ENCODE data around the gene MZF1. TPM values are rescaled to one million over a fixed set of nuclear protein-coding genes. Genes with fewer than 3 reads are reported as not detected.

The MZF1 gene
- total RNA-seq, 2 donors from 2014 or later: 15.0 to 18.6 TPM

- Mint-ChIP-seq H3K27ac (no peak overlapping the region), H3K27me3 (ENCODE audit: low read depth) (peaks cover 5% of the 10 kb centered on the region)
- peak; percentile 43 to 46 for DNase-seq
Measured at GRCh38 chr19:58563034-58563573, 10.0 kb downstream of the MZF1 start.

GRCh38 chr19:58562122-58563033, 10.8 kb downstream of the MZF1 start:
- H3K4me1 Mint-ChIP-seq (ENCODE audit: low read depth): peaks cover 50% of the 10 kb centered on the region
- peaks cover 6 to 12% of the 10 kb centered on the region in 2 donors for H3K36me3 Mint-ChIP-seq (ENCODE audit: insufficient read depth in 2 of 2)
- peaks cover 5% of the 10 kb centered on the region for H3K27me3 Mint-ChIP-seq (ENCODE audit: low read depth)
- peak overlapping the region; percentile 89 to 90 for H3K4me3 Mint-ChIP-seq
- H3K27ac Mint-ChIP-seq: no peak overlapping the region
- DNase-seq: peak; percentile 60 to 67
- ATAC-seq (replicated peaks in 1 of 2): peak in 1 of 2 donors; percentile 21
- no peaks in the 10 kb centered on the region for H3K9me3 Mint-ChIP-seq

More at GRCh38 chr19:58563034-58563573, 10.0 kb downstream of the MZF1 start:
- no peaks in the 10 kb centered on the region for H3K9me3 Mint-ChIP-seq
- no peak for ATAC-seq (replicated peaks in 1 of 2)
- peak overlapping the region; percentile 89 to 90 for H3K4me3 Mint-ChIP-seq
- peaks cover 48% of the 10 kb centered on the region for H3K4me1 Mint-ChIP-seq (ENCODE audit: low read depth)
- H3K36me3 Mint-ChIP-seq (ENCODE audit: insufficient read depth in 2 of 2): peaks cover 2 to 5% of the 10 kb centered on the region in 2 donors

- Mint-ChIP-seq H3K4me3 (peak overlapping the region; percentile 89 to 90), H3K27ac (no peak overlapping the region), H3K27me3 (ENCODE audit: low read depth) (peaks cover 5% of the 10 kb centered on the region), H3K4me1 (ENCODE audit: low read depth) (peaks cover 59% of the 10 kb centered on the region), H3K36me3 (ENCODE audit: insufficient read depth in 2 of 2) (peaks cover 7 to 12% of the 10 kb centered on the region in 2 donors), H3K9me3 (no peaks in the 10 kb centered on the region)
- DNase-seq (no peak), ATAC-seq (replicated peaks in 1 of 2) (no peak)
Measured at GRCh38 chr19:58561373-58562121, 11.6 kb downstream of the MZF1 start.

- H3K27me3 Mint-ChIP-seq (ENCODE audit: low read depth): peaks cover 5% of the 10 kb centered on the region
- H3K9me3 Mint-ChIP-seq: no peaks in the 10 kb centered on the region
- H3K4me1 Mint-ChIP-seq (ENCODE audit: low read depth): peaks cover 61% of the 10 kb centered on the region
- DNase-seq: no peak
- ATAC-seq (replicated peaks in 1 of 2): no peak
- no peak overlapping the region for H3K27ac Mint-ChIP-seq
- H3K36me3 Mint-ChIP-seq (ENCODE audit: insufficient read depth in 2 of 2): peaks cover 10 to 11% of the 10 kb centered on the region in 2 donors
- peak overlapping the region; percentile 89 to 99 for H3K4me3 Mint-ChIP-seq
Measured at GRCh38 chr19:58560921-58561320, 12.2 kb downstream of the MZF1 start.

GRCh38 chr19:58560007-58560887, 12.9 kb downstream of the MZF1 start:
- H3K36me3 Mint-ChIP-seq (ENCODE audit: insufficient read depth in 2 of 2): peaks cover 10 to 11% of the 10 kb centered on the region in 2 donors
- no peak for DNase-seq
- H3K9me3 Mint-ChIP-seq: no peaks in the 10 kb centered on the region

GRCh38 chr19:58559275-58560006, 13.7 kb downstream of the MZF1 start:
- Mint-ChIP-seq H3K9me3 (no peaks in the 10 kb centered on the region), H3K4me3 (peak overlapping the region; percentile 96 to 99), H3K27me3 (ENCODE audit: low read depth) (peaks cover 5% of the 10 kb centered on the region), H3K4me1 (ENCODE audit: low read depth) (peaks cover 70% of the 10 kb centered on the region), H3K36me3 (ENCODE audit: insufficient read depth in 2 of 2) (peaks cover 10 to 11% of the 10 kb centered on the region in 2 donors), H3K27ac (peak overlapping the region; percentile 99)
- ATAC-seq (replicated peaks in 1 of 2) (peak; percentile 27 to 35), DNase-seq (peak; percentile 86 to 88)

More at GRCh38 chr19:58560007-58560887, 12.9 kb downstream of the MZF1 start:
- Mint-ChIP-seq H3K4me1 (ENCODE audit: low read depth) (peaks cover 67% of the 10 kb centered on the region), H3K27ac (peak overlapping the region; percentile 99), H3K4me3 (peak overlapping the region; percentile 96 to 99), H3K27me3 (ENCODE audit: low read depth) (peaks cover 5% of the 10 kb centered on the region)
- no peak for ATAC-seq (replicated peaks in 1 of 2)

- ATAC-seq (replicated peaks in 1 of 2) (peak; percentile 70 to 72), DNase-seq (peak; percentile 100)
- Mint-ChIP-seq H3K9me3 (no peaks in the 10 kb centered on the region), H3K4me3 (peak overlapping the region; percentile 96 to 99), H3K4me1 (ENCODE audit: low read depth) (peaks cover 72% of the 10 kb centered on the region), H3K27me3 (ENCODE audit: low read depth) (peaks cover 5% of the 10 kb centered on the region), H3K27ac (peak overlapping the region; percentile 99), H3K36me3 (ENCODE audit: insufficient read depth in 2 of 2) (peaks cover 13 to 15% of the 10 kb centered on the region in 2 donors)
Measured at GRCh38 chr19:58558623-58559274, 14.4 kb downstream of the MZF1 start.

GRCh38 chr19:58558066-58558622, 15.0 kb downstream of the MZF1 start, which contains the start of gene UBE2M:
Gene UBE2M (minus strand): TSS chr19:58558611. CDS start chr19:58558381, 230 bp downstream.
- H3K27ac Mint-ChIP-seq: peak within 1 kb of the TSS; percentile 99
- H3K4me1 Mint-ChIP-seq (ENCODE audit: low read depth): peaks cover 72% of the 10 kb centered on the region
- DNase-seq: peak in 1 of 2 donors; percentile 85
- H3K36me3 Mint-ChIP-seq (ENCODE audit: insufficient read depth in 2 of 2): peaks cover 15% of the 10 kb centered on the region in 2 donors
- H3K4me3 Mint-ChIP-seq: peak within 1 kb of the TSS; percentile 96 to 99
- no peaks in the 10 kb centered on the region for H3K9me3 Mint-ChIP-seq
- ATAC-seq (replicated peaks in 1 of 2): peak; percentile 12 to 24
- no peaks in the 10 kb centered on the region for H3K27me3 Mint-ChIP-seq (ENCODE audit: low read depth)

- Mint-ChIP-seq H3K4me1 (ENCODE audit: low read depth) (peaks cover 78% of the 10 kb centered on the region), H3K27me3 (ENCODE audit: low read depth) (no peaks in the 10 kb centered on the region), H3K27ac (peak overlapping the region; percentile 97), H3K36me3 (ENCODE audit: insufficient read depth in 2 of 2) (peaks cover 18 to 19% of the 10 kb centered on the region in 2 donors), H3K9me3 (no peaks in the 10 kb centered on the region), H3K4me3 (peak overlapping the region; percentile 96 to 99)
- DNase-seq (no peak), ATAC-seq (replicated peaks in 1 of 2) (no peak)
Measured at GRCh38 chr19:58557221-58558065, 15.7 kb downstream of the MZF1 start.

GRCh38 chr19:58556622-58557220, 16.4 kb downstream of the MZF1 start:
- Mint-ChIP-seq H3K4me3 (peak overlapping the region; percentile 96 to 99), H3K9me3 (no peaks in the 10 kb centered on the region), H3K4me1 (ENCODE audit: low read depth) (peaks cover 73% of the 10 kb centered on the region), H3K27me3 (ENCODE audit: low read depth) (no peaks in the 10 kb centered on the region), H3K27ac (peak overlapping the region; percentile 97), H3K36me3 (ENCODE audit: insufficient read depth in 2 of 2) (peaks cover 18 to 19% of the 10 kb centered on the region in 2 donors)
- ATAC-seq (replicated peaks in 1 of 2): no peak
- no peak for DNase-seq

All from activated T-cell treated with anti-CD3 and anti-CD28 coated beads, Interleukin-2, amount 50 U/mL, for 72 hours (primary cell).